Fibroblast of lung (primary cell): ENCODE results near the gene GNA12.

Source experiments
- CTCF ChIP-seq, 2 donors: IDR thresholded peaks in 1 of 2; conservative IDR thresholded peaks in 1 of 2; 1 replicate in 1 of 2; 2 replicates in 1 of 2; pipeline ENCODE4 v1.5.1; 2011 to 2012; ENCODE audit warnings: low read length in 2 of 2, control low read depth in 1 of 2, inconsistent platforms in 1 of 2, low read depth in 1 of 2, mild to moderate bottlenecking in 1 of 2
- EZH2 ChIP-seq: IDR thresholded peaks from 2 replicates; pipeline ENCODE4 v1.5.1; 2012; ENCODE audit warnings: low read length, control low read depth, mild to moderate bottlenecking; ENCODE audit errors: missing control alignments

GRCh38 chr7:2803755-2804154 is 40.4 kb downstream of the GNA12 start:
- TF ChIP-seq EZH2 (no peak), CTCF (conservative IDR thresholded peaks at IDR 0.05 in 1 of 2, IDR thresholded peaks at IDR 0.05 in 1 of 2; ENCODE audit: low read depth in 1 of 2, low read length in 2 of 2) (no peak)
